Measurements from ENCODE around the gene DLST. TPM values are rescaled to one million over a fixed set of nuclear protein-coding genes. Genes with fewer than 3 reads are reported as not detected.

DLST gene
- total RNA-seq, 1 donor from 2014 or later, result 74.4 TPM

GRCh38 chr14:74906925-74907521 lies 25.3 kb downstream of the DLST start:
- DNase-seq (ENCODE audit: low spot score in 2 of 2, unreplicated experiment in 2 of 2), result no peak
- Mint-ChIP-seq H3K27ac (no peak overlapping the region), H3K9me3 (no peaks in the 10 kb centered on the region), H3K4me3 (no peak overlapping the region), H3K4me1 (no peaks in the 10 kb centered on the region), H3K27me3 (ENCODE audit: low read depth) (no peaks in the 10 kb centered on the region), H3K36me3 (peaks cover 9% of the 10 kb centered on the region)
- TF ChIP-seq CTCF (IDR thresholded peaks at IDR 0.05; ENCODE audit: unreplicated experiment), result no peak

GRCh38 chr14:74907744-74908143 lies 26.0 kb downstream of the DLST start:
- H3K9me3 Mint-ChIP-seq, result no peaks in the 10 kb centered on the region
- no peaks in the 10 kb centered on the region for H3K4me1 Mint-ChIP-seq
- peaks cover 6% of the 10 kb centered on the region for H3K36me3 Mint-ChIP-seq
- no peak for TF ChIP-seq CTCF (IDR thresholded peaks at IDR 0.05; ENCODE audit: unreplicated experiment)
- no peak for DNase-seq (ENCODE audit: low spot score in 2 of 2, unreplicated experiment in 2 of 2)
- no peak overlapping the region for H3K27ac Mint-ChIP-seq
- H3K4me3 Mint-ChIP-seq, result no peak overlapping the region
- no peaks in the 10 kb centered on the region for H3K27me3 Mint-ChIP-seq (ENCODE audit: low read depth)

- Mint-ChIP-seq H3K9me3 (no peaks in the 10 kb centered on the region), H3K36me3 (no peaks in the 10 kb centered on the region), H3K4me3 (no peak overlapping the region), H3K4me1 (no peaks in the 10 kb centered on the region), H3K27ac (no peak overlapping the region), H3K27me3 (ENCODE audit: low read depth) (no peaks in the 10 kb centered on the region)
- no peak for DNase-seq (ENCODE audit: low spot score in 2 of 2, unreplicated experiment in 2 of 2)
- TF ChIP-seq CTCF (IDR thresholded peaks at IDR 0.05; ENCODE audit: unreplicated experiment), result no peak
Measured at GRCh38 chr14:74908861-74909341, 27.2 kb downstream of the DLST start.

- DNase-seq (ENCODE audit: low spot score in 2 of 2, unreplicated experiment in 2 of 2), result no peak
- Mint-ChIP-seq H3K27me3 (ENCODE audit: low read depth) (no peaks in the 10 kb centered on the region), H3K4me1 (peaks cover 2% of the 10 kb centered on the region), H3K27ac (no peak overlapping the region), H3K4me3 (no peak overlapping the region), H3K36me3 (no peaks in the 10 kb centered on the region), H3K9me3 (no peaks in the 10 kb centered on the region)
- TF ChIP-seq CTCF (IDR thresholded peaks at IDR 0.05; ENCODE audit: unreplicated experiment), result no peak
Measured at GRCh38 chr14:74909501-74909900, 27.8 kb downstream of the DLST start.

GRCh38 chr14:74909911-74910310 lies 28.2 kb downstream of the DLST start:
- no peak for TF ChIP-seq CTCF (IDR thresholded peaks at IDR 0.05; ENCODE audit: unreplicated experiment)
- Mint-ChIP-seq H3K27me3 (ENCODE audit: low read depth) (no peaks in the 10 kb centered on the region), H3K4me3 (no peak overlapping the region), H3K36me3 (no peaks in the 10 kb centered on the region), H3K9me3 (no peaks in the 10 kb centered on the region), H3K4me1 (peaks cover 2% of the 10 kb centered on the region), H3K27ac (no peak overlapping the region)
- DNase-seq (ENCODE audit: low spot score in 2 of 2, unreplicated experiment in 2 of 2), result no peak

- no peak for TF ChIP-seq CTCF (IDR thresholded peaks at IDR 0.05; ENCODE audit: unreplicated experiment)
- Mint-ChIP-seq H3K4me3 (no peak overlapping the region), H3K27ac (no peak overlapping the region), H3K27me3 (ENCODE audit: low read depth) (no peaks in the 10 kb centered on the region), H3K36me3 (no peaks in the 10 kb centered on the region), H3K9me3 (no peaks in the 10 kb centered on the region), H3K4me1 (peaks cover 2% of the 10 kb centered on the region)
- DNase-seq (ENCODE audit: low spot score in 2 of 2, unreplicated experiment in 2 of 2), result no peak
Measured at GRCh38 chr14:74910556-74910955, 28.8 kb downstream of the DLST start.

Data from mesothelial cell of epicardium (in vitro differentiated cells).